GM12864 (cell line): ENCODE data around the gene CAMK2G.

Experiments
- DNase-seq: peaks from one replicate; pipeline ENCODE4 v3.0.0-alpha.2; 2011; ENCODE audit warnings: low read depth
- H3K4me3 ChIP-seq: 2 replicates; pipeline ENCODE4 v1.5.1; 2011; ENCODE audit warnings: mild to moderate bottlenecking, low read depth, low read length, control low read depth
- TF ChIP-seq, protein P1 (sequence below): IDR thresholded peaks from 2 replicates; pipeline ENCODE4 v1.5.1; 2011; ENCODE audit warnings: low read depth, mild to moderate bottlenecking, moderate library complexity, low read length, control low read depth, inconsistent platforms; ENCODE audit errors: missing control alignments

CAMK2G gene

DNA sequence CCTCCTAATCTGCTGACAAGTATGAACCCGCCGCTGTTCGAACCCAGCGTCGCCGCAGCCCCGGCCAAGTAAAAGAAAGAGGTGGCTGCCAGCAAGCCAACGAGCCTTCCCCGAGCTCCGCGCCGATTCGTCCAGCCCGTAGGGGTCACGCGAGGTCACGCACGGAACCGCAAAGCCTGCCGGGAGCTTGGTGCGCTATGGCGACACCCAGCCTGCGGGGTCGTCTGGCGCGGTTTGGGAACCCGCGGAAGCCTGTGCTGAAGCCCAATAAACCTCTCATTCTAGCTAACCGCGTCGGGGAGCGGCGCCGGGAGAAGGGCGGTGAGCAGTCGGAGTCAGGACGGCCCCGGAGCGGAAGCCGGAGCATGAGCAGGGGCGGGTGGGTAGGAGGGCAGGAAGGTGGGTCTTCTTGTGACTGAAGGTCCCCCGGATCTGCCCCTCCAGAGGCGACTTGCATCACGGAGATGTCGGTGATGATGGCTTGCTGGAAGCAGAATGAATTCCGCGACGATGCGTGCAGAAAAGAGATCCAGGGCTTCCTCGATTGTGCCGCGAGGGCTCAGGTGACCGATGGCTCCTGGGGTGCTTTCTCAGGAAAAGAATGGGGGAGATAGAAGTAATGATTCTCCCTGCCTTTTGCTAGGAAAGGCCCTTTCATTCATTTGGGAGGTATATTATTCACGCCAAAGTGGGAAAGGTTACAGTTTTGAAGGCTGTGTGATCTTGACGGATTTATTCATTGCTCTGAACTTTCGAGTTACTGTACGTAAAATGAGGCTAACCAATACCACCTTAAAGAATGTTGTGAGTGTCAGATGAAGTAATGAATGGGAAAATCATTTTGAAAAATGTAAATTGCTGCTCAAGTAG lies 92.2 kb downstream of the CAMK2G start, which contains the start of gene CHCHD1:
Gene CHCHD1 (plus strand): TSS at position 170 of the 870 bp plus-strand sequence. CDS start 28 bp downstream, at position 198.
- peak within 1 kb of the TSS; percentile 93 for H3K4me3 ChIP-seq
- peak; percentile 57 for DNase-seq
- TF ChIP-seq, protein P1, sequence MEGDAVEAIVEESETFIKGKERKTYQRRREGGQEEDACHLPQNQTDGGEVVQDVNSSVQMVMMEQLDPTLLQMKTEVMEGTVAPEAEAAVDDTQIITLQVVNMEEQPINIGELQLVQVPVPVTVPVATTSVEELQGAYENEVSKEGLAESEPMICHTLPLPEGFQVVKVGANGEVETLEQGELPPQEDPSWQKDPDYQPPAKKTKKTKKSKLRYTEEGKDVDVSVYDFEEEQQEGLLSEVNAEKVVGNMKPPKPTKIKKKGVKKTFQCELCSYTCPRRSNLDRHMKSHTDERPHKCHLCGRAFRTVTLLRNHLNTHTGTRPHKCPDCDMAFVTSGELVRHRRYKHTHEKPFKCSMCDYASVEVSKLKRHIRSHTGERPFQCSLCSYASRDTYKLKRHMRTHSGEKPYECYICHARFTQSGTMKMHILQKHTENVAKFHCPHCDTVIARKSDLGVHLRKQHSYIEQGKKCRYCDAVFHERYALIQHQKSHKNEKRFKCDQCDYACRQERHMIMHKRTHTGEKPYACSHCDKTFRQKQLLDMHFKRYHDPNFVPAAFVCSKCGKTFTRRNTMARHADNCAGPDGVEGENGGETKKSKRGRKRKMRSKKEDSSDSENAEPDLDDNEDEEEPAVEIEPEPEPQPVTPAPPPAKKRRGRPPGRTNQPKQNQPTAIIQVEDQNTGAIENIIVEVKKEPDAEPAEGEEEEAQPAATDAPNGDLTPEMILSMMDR, result no peak

- TF ChIP-seq, protein P1, result no peak
- DNase-seq, result no peak
- H3K4me3 ChIP-seq, result peak overlapping the region; percentile 93
These were observed 92.8 kb downstream of the CAMK2G start for GRCh38 chr10:73781548-73781878.

DNA sequence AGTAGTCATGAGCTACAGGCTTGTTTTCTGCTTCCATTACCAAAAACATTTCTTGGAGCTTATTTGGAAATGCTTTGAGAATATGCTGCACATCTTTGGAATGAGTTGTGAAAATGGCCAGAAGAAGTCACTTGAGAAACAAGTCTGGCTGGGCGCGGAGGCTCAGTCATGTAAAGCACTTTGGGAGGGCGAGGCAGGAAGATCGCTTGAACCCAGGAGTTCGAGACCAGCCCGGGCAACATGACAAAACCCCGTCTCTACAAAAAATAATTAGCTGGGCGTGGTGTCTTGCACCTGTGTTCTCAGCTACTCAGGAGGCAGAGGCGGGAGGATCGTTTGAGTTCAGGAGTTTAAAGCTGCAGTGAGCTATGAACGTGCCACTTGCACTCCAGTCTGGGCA lies 93.4 kb downstream of the CAMK2G start:
- DNase-seq, result no peak
- peak overlapping the region; percentile 93 for H3K4me3 ChIP-seq
- TF ChIP-seq, protein P1, result no peak

DNA sequence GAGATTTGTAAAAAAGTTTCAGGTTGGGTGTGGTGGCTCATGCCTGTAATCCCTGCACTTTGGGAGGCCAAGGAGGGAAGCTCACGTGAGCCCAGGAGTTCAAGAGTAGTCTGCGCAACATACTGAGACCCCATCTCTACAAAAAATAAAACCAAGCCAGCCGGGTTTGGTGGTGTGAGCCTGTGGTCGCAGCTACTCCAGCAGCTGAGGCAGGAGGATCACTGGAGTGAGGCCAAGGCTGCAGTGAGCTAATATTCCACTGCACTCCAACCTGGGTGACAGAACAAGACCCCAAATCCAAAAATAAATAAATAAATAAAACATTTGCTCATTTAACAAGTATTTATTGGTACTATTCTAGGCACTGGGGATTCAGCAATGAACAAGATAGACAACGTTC lies 94.1 kb downstream of the CAMK2G start:
- no peak for DNase-seq
- no peak overlapping the region; the same call in 1 of the 2 replicates for H3K4me3 ChIP-seq

GRCh38 chr10:73779539-73780197 lies 94.7 kb downstream of the CAMK2G start:
- TF ChIP-seq, protein P1, result no peak
- no peak overlapping the region for H3K4me3 ChIP-seq
- DNase-seq, result no peak

More for the DNA sequence above, 94.1 kb downstream of the CAMK2G start:
- TF ChIP-seq, protein P1, result no peak

- TF ChIP-seq, protein P1, result no peak
- no peak overlapping the region for H3K4me3 ChIP-seq
- DNase-seq, result no peak
These were observed 95.3 kb downstream of the CAMK2G start for GRCh38 chr10:73779018-73779417.
